GM19193 (cell line): ENCODE measurements around the gene GAGE12E.
"Not testable (repeated sequence)": the region's sequence is repeated elsewhere in the genome, so short reads cannot be mapped to it uniquely, and the experiment has no call there.

ENCODE experiments used
- POLR2A ChIP-seq: IDR thresholded peaks from 4 replicates; pipeline ENCODE4 v1.6.1; 2011; ENCODE audit not compliant: insufficient read depth, insufficient read length; ENCODE audit errors: extremely low read depth

Gene GAGE12E, protein sequence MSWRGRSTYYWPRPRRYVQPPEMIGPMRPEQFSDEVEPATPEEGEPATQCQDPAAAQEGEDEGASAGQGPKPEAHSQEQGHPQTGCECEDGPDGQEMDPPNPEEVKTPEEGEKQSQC

GRCh38 chrX:49550989-49551388, at the start of gene GAGE12E:
GAGE12E (plus strand) TSS chrX:49551289; CDS start chrX:49552444, 1,155 bp downstream.
- not testable (repeated sequence) for TF ChIP-seq POLR2A

DNA sequence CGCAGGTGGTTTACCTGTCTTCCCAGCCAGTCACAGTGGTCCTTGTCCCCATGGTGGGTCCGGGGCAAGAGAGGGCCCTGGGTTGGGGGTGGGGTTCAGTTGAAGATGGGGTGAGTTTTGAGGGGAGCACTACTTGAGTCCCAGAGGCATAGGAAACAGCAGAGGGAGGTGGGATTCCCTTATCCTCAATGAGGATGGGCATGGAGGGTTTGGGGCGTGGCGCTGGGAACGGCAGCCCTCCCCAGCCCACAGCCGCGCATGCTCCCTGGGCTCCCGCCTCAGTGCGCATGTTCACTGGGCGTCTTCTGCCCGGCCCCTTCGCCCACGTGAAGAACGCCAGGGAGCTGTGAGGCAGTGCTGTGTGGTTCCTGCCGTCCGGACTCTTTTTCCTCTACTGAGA, 19.2 kb upstream of the GAGE12E start, which contains the start of gene GAGE12C:
TSS of gene GAGE12C (plus strand) at position 301 of the 400 bp plus-strand sequence. CDS start 1,155 bp downstream, outside the sequence.
- TF ChIP-seq POLR2A, result not testable (repeated sequence)

- TF ChIP-seq POLR2A, result not testable (repeated sequence)
These were observed 9.7 kb upstream of the GAGE12E start, which contains the start of gene GAGE12D for GRCh38 chrX:49541433-49541832. GAGE12D (plus strand) TSS chrX:49541733; CDS start chrX:49542888, 1,155 bp downstream.

DNA sequence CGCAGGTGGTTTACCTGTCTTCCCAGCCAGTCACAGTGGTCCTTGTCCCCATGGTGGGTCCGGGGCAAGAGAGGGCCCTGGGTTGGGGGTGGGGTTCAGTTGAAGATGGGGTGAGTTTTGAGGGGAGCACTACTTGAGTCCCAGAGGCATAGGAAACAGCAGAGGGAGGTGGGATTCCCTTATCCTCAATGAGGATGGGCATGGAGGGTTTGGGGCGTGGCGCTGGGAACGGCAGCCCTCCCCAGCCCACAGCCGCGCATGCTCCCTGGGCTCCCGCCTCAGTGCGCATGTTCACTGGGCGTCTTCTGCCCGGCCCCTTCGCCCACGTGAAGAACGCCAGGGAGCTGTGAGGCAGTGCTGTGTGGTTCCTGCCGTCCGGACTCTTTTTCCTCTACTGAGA, 9.5 kb downstream of the GAGE12E start, which contains the start of gene GAGE12F:
TSS of gene GAGE12F (plus strand) at position 301 of the 400 bp plus-strand sequence. CDS start 1,155 bp downstream, outside the sequence.
- TF ChIP-seq POLR2A, result not testable (repeated sequence)

- TF ChIP-seq POLR2A, result not testable (repeated sequence)
These were observed 19.0 kb downstream of the GAGE12E start, which contains the start of gene GAGE12G for GRCh38 chrX:49570100-49570499. GAGE12G (plus strand) TSS chrX:49570400; CDS start chrX:49571555, 1,155 bp downstream.

DNA sequence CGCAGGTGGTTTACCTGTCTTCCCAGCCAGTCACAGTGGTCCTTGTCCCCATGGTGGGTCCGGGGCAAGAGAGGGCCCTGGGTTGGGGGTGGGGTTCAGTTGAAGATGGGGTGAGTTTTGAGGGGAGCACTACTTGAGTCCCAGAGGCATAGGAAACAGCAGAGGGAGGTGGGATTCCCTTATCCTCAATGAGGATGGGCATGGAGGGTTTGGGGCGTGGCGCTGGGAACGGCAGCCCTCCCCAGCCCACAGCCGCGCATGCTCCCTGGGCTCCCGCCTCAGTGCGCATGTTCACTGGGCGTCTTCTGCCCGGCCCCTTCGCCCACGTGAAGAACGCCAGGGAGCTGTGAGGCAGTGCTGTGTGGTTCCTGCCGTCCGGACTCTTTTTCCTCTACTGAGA, 28.6 kb downstream of the GAGE12E start, which contains the start of gene GAGE12H:
TSS of gene GAGE12H (plus strand) at position 301 of the 400 bp plus-strand sequence. CDS start 1,155 bp downstream, outside the sequence.
- TF ChIP-seq POLR2A, result not testable (repeated sequence)

- TF ChIP-seq POLR2A, result not testable (repeated sequence)
These were observed 38.1 kb downstream of the GAGE12E start, which contains the start of gene GAGE2A for GRCh38 chrX:49589196-49589595. GAGE2A (plus strand) TSS chrX:49589496; CDS start chrX:49590651, 1,155 bp downstream.

DNA sequence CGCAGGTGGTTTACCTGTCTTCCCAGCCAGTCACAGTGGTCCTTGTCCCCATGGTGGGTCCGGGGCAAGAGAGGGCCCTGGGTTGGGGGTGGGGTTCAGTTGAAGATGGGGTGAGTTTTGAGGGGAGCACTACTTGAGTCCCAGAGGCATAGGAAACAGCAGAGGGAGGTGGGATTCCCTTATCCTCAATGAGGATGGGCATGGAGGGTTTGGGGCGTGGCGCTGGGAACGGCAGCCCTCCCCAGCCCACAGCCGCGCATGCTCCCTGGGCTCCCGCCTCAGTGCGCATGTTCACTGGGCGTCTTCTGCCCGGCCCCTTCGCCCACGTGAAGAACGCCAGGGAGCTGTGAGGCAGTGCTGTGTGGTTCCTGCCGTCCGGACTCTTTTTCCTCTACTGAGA, 47.6 kb downstream of the GAGE12E start, which contains the start of gene GAGE1:
TSS of gene GAGE1 (plus strand) at position 301 of the 400 bp plus-strand sequence. CDS start 1,155 bp downstream, outside the sequence.
- not testable (repeated sequence) for TF ChIP-seq POLR2A
